Activated T-helper 17 cell treated with anti-CD3 and anti-CD28 coated beads, Interleukin-2, amount 50 U/mL, for 72 hours (primary cell): Measurements from ENCODE around the gene RHBDF2. TPM values are rescaled to one million over a fixed set of nuclear protein-coding genes. Genes with fewer than 3 reads are reported as not detected.

Source experiments
- ATAC-seq: fragments of 150-1000 bp; cut with Tn5 transposase; replicated peaks from 2 replicates; pipeline ENCODE4 v1.10.0; 2021; ENCODE audit warnings: mild to moderate bottlenecking, moderate library complexity
- H3K27ac Mint-ChIP-seq: one replicate; pipeline ENCODE4 v1.8.0; 2022; ENCODE audit warnings: mixed read lengths
- H3K27me3 Mint-ChIP-seq: one replicate; pipeline ENCODE4 v1.8.0; 2022; ENCODE audit warnings: mixed read lengths
- H3K36me3 Mint-ChIP-seq: one replicate; pipeline ENCODE4 v1.8.0; 2022; ENCODE audit warnings: low read depth, mild to moderate bottlenecking, mixed read lengths
- H3K4me1 Mint-ChIP-seq: one replicate; pipeline ENCODE4 v1.8.0; 2022; ENCODE audit warnings: mixed read lengths
- H3K4me3 Mint-ChIP-seq: one replicate; pipeline ENCODE4 v1.8.0; 2022; ENCODE audit warnings: mild to moderate bottlenecking, mixed read lengths
- H3K9me3 Mint-ChIP-seq: one replicate; pipeline ENCODE4 v1.8.0; 2022; ENCODE audit warnings: mixed read lengths
- total RNA-seq, 2 donors: library from RNA; stranded (reverse); gene quantifications; one replicate each; pipeline ENCODE4 v1.2.3, GENCODE V29; 2022

Gene RHBDF2
- total RNA-seq, 2 donors from 2014 or later, result 33.3 to 56.5 TPM

- Mint-ChIP-seq H3K36me3 (no peaks in the 10 kb centered on the region), H3K4me3 (no peak overlapping the region), H3K4me1 (no peaks in the 10 kb centered on the region), H3K27me3 (no peaks in the 10 kb centered on the region), H3K9me3 (no peaks in the 10 kb centered on the region), H3K27ac (no peak overlapping the region)
- ATAC-seq, result no peak
These were observed 38.5 kb downstream of the RHBDF2 start for GRCh38 chr17:76462556-76463290.

GRCh38 chr17:76461765-76462555, 39.3 kb downstream of the RHBDF2 start:
- Mint-ChIP-seq H3K9me3 (no peaks in the 10 kb centered on the region), H3K27ac (peak overlapping the region; percentile 24), H3K27me3 (no peaks in the 10 kb centered on the region), H3K4me3 (no peak overlapping the region), H3K36me3 (no peaks in the 10 kb centered on the region), H3K4me1 (no peaks in the 10 kb centered on the region)
- no peak for ATAC-seq

GRCh38 chr17:76459674-76460073, 41.5 kb downstream of the RHBDF2 start:
- Mint-ChIP-seq H3K9me3 (no peaks in the 10 kb centered on the region), H3K36me3 (no peaks in the 10 kb centered on the region)

GRCh38 chr17:76458580-76459490, 42.4 kb downstream of the RHBDF2 start:
- no peak overlapping the region for H3K4me3 Mint-ChIP-seq
- no peaks in the 10 kb centered on the region for H3K36me3 Mint-ChIP-seq
- no peaks in the 10 kb centered on the region for H3K9me3 Mint-ChIP-seq
- H3K4me1 Mint-ChIP-seq, result no peaks in the 10 kb centered on the region
- no peak overlapping the region for H3K27ac Mint-ChIP-seq
- no peaks in the 10 kb centered on the region for H3K27me3 Mint-ChIP-seq
- peak; percentile 61 for ATAC-seq

More at GRCh38 chr17:76459674-76460073, 41.5 kb downstream of the RHBDF2 start:
- no peaks in the 10 kb centered on the region for H3K4me1 Mint-ChIP-seq
- no peak for ATAC-seq
- no peaks in the 10 kb centered on the region for H3K27me3 Mint-ChIP-seq
- H3K27ac Mint-ChIP-seq, result no peak overlapping the region
- H3K4me3 Mint-ChIP-seq, result no peak overlapping the region

GRCh38 chr17:76453431-76453743, 47.8 kb downstream of the RHBDF2 start:
- Mint-ChIP-seq H3K36me3 (peaks cover 5% of the 10 kb centered on the region), H3K4me3 (peak overlapping the region; percentile 70), H3K27me3 (no peaks in the 10 kb centered on the region), H3K9me3 (no peaks in the 10 kb centered on the region), H3K27ac (peak overlapping the region; percentile 88), H3K4me1 (peaks cover 19% of the 10 kb centered on the region)
- no peak for ATAC-seq

GRCh38 chr17:76452660-76453430, 48.4 kb downstream of the RHBDF2 start, which contains the start of gene UBE2O:
Gene UBE2O (minus strand): TSS chr17:76453152. CDS start chr17:76453141, 11 bp downstream.
- Mint-ChIP-seq H3K9me3 (no peaks in the 10 kb centered on the region), H3K4me1 (peaks cover 24% of the 10 kb centered on the region), H3K27ac (peak within 1 kb of the TSS; percentile 88), H3K4me3 (peak within 1 kb of the TSS; percentile 85), H3K27me3 (no peaks in the 10 kb centered on the region), H3K36me3 (peaks cover 5% of the 10 kb centered on the region)
- peak; percentile 97 for ATAC-seq

- ATAC-seq, result peak; percentile 36
- H3K9me3 Mint-ChIP-seq, result no peaks in the 10 kb centered on the region
- peak overlapping the region; percentile 22 for H3K27ac Mint-ChIP-seq
- peak overlapping the region; percentile 85 for H3K4me3 Mint-ChIP-seq
- peaks cover 31% of the 10 kb centered on the region for H3K4me1 Mint-ChIP-seq
- peaks cover 5% of the 10 kb centered on the region for H3K36me3 Mint-ChIP-seq
- no peaks in the 10 kb centered on the region for H3K27me3 Mint-ChIP-seq
These were observed 49.0 kb downstream of the RHBDF2 start for GRCh38 chr17:76452127-76452659.

GRCh38 chr17:76451506-76451905, 49.7 kb downstream of the RHBDF2 start:
- H3K4me3 Mint-ChIP-seq, result peak overlapping the region; percentile 85
- no peak for ATAC-seq
- H3K27me3 Mint-ChIP-seq, result no peaks in the 10 kb centered on the region
- H3K27ac Mint-ChIP-seq, result peak overlapping the region; percentile 22
- peaks cover 5% of the 10 kb centered on the region for H3K36me3 Mint-ChIP-seq
- H3K9me3 Mint-ChIP-seq, result no peaks in the 10 kb centered on the region
- H3K4me1 Mint-ChIP-seq, result peaks cover 37% of the 10 kb centered on the region

- Mint-ChIP-seq H3K4me1 (peaks cover 56% of the 10 kb centered on the region), H3K27ac (no peak overlapping the region), H3K27me3 (no peaks in the 10 kb centered on the region), H3K4me3 (no peak overlapping the region), H3K36me3 (peaks cover 5% of the 10 kb centered on the region), H3K9me3 (no peaks in the 10 kb centered on the region)
- no peak for ATAC-seq
These were observed 52.1 kb downstream of the RHBDF2 start for GRCh38 chr17:76449126-76449525.

- H3K27ac Mint-ChIP-seq, result peak overlapping the region; percentile 65
These were observed 53.1 kb downstream of the RHBDF2 start for GRCh38 chr17:76447931-76448652.

GRCh38 chr17:76446449-76447231, 54.6 kb downstream of the RHBDF2 start:
- Mint-ChIP-seq H3K9me3 (no peaks in the 10 kb centered on the region), H3K27ac (peak overlapping the region; percentile 65), H3K36me3 (peaks cover 14% of the 10 kb centered on the region), H3K4me1 (peaks cover 64% of the 10 kb centered on the region), H3K4me3 (peak overlapping the region; percentile 64), H3K27me3 (no peaks in the 10 kb centered on the region)
- peak; percentile 85 for ATAC-seq

More at GRCh38 chr17:76447931-76448652, 53.1 kb downstream of the RHBDF2 start:
- peaks cover 5% of the 10 kb centered on the region for H3K36me3 Mint-ChIP-seq
- peak overlapping the region; percentile 64 for H3K4me3 Mint-ChIP-seq
- H3K27me3 Mint-ChIP-seq, result no peaks in the 10 kb centered on the region
- peaks cover 58% of the 10 kb centered on the region for H3K4me1 Mint-ChIP-seq
- no peaks in the 10 kb centered on the region for H3K9me3 Mint-ChIP-seq
- peak; percentile 73 for ATAC-seq

- Mint-ChIP-seq H3K36me3 (peaks cover 10% of the 10 kb centered on the region), H3K4me3 (peak overlapping the region; percentile 64)
These were observed 55.4 kb downstream of the RHBDF2 start for GRCh38 chr17:76445697-76446448.

More at GRCh38 chr17:76445697-76446448, 55.4 kb downstream of the RHBDF2 start:
- Mint-ChIP-seq H3K9me3 (no peaks in the 10 kb centered on the region), H3K27me3 (no peaks in the 10 kb centered on the region), H3K27ac (peak overlapping the region; percentile 65), H3K4me1 (peaks cover 60% of the 10 kb centered on the region)
- ATAC-seq, result no peak
